Measurements from ENCODE around the gene TNNT3.

Gene TNNT3

DNA sequence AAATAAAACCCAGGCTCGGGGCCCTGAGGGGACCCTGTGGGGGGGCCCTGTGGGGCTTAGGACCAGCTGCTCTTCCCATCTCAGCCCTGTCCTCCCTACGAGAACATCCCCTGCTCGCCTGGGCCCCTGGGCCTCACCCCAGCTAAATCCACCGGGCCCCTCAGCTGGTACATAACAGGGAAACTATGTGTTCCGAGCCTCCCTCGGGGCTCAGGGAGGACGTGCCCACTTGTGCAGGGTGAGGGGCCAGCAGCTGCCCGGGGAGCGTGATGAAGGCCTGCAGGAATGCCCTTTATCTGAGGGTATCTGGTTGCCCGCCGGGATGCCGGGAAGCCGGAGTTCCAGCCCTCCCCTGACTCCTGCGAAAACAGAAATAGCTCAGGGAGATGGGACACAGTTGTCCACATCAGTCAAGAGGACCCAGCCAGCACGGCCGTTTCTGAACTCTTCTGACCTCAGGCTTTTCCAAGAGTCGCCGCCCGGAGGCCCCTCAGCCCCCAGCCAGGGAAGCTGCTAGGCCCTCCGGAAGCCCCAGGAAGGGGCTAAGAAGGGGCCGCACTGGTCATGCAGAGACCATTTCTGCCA is 48.2 kb downstream of the TNNT3 start:
- Histone ChIP-seq H3K4me1 (ENCODE audit: control insufficient read depth, low read length) (no peaks in the 10 kb centered on the region), H3K27ac (ENCODE audit: low read depth, low read length) (no peak overlapping the region), H3K4me2 (ENCODE audit: low read length) (no peak overlapping the region), H3K9me2 (replicated peaks; ENCODE audit: control insufficient read depth, low read length) (no peaks in the 10 kb centered on the region), H3K36me3 (ENCODE audit: control insufficient read depth, low read length) (no peaks in the 10 kb centered on the region), H4K20me1 (ENCODE audit: control insufficient read depth, insufficient read depth, low read depth, low read length) (no peaks in the 10 kb centered on the region), H3K79me2 (ENCODE audit: control insufficient read depth, low read length) (no peaks in the 10 kb centered on the region), H3F3A (ENCODE audit: control insufficient read depth, insufficient read depth) (no peaks in the 10 kb centered on the region), H3K4me3 (ENCODE audit: low read length) (no peak overlapping the region), H3K9me3 (ENCODE audit: control insufficient read depth, insufficient read depth, low read length) (no peaks in the 10 kb centered on the region), H3K27me3 (ENCODE audit: control insufficient read depth, low read length) (no peaks in the 10 kb centered on the region)
- TF ChIP-seq EZH2phosphoT487 (IDR thresholded peaks at IDR 0.05; ENCODE audit: borderline replicate concordance, low read length) (no peak), CTCF (IDR thresholded peaks at IDR 0.05; ENCODE audit: low read depth, low read length, poor library complexity, severe bottlenecking) (no peak)

DNA sequence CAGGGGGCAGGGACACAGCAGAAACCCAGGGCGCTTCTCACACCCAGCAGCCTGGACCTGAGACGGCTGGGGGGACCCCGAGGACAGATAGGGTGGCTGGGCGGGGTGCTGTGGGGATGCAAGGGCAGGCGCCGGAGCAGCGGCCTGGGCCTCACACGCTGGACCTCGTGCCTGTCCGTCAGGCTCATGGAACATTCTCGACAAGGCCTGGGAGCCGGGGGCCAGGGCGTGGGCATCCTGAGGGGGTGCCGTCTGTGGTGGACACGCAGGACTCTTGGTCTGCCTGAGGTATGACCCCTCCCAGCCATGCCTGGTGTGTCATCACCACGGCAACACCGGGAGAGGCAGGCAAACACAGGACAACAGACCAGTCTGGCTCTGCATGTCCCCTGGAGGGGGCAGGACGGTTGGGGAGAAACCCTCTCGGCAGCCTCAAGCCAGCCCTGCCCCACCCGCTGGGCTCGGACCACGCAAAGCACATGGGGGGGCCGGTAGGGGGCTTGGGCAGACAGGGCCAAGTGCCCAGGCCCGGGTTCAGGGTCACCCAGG is 49.0 kb downstream of the TNNT3 start:
- Histone ChIP-seq H3K79me2 (ENCODE audit: control insufficient read depth, low read length) (no peaks in the 10 kb centered on the region), H3K27ac (ENCODE audit: low read depth, low read length) (no peak overlapping the region), H3K9me2 (replicated peaks; ENCODE audit: control insufficient read depth, low read length) (no peaks in the 10 kb centered on the region), H3K4me1 (ENCODE audit: control insufficient read depth, low read length) (no peaks in the 10 kb centered on the region), H3K36me3 (ENCODE audit: control insufficient read depth, low read length) (no peaks in the 10 kb centered on the region), H3K27me3 (ENCODE audit: control insufficient read depth, low read length) (no peaks in the 10 kb centered on the region), H3F3A (ENCODE audit: control insufficient read depth, insufficient read depth) (no peaks in the 10 kb centered on the region), H3K4me3 (ENCODE audit: low read length) (no peak overlapping the region), H3K4me2 (ENCODE audit: low read length) (no peak overlapping the region), H4K20me1 (ENCODE audit: control insufficient read depth, insufficient read depth, low read depth, low read length) (no peaks in the 10 kb centered on the region), H3K9me3 (ENCODE audit: control insufficient read depth, insufficient read depth, low read length) (no peaks in the 10 kb centered on the region)
- TF ChIP-seq CTCF (IDR thresholded peaks at IDR 0.05; ENCODE audit: low read depth, low read length, poor library complexity, severe bottlenecking) (no peak), EZH2phosphoT487 (IDR thresholded peaks at IDR 0.05; ENCODE audit: borderline replicate concordance, low read length) (no peak)

DNA sequence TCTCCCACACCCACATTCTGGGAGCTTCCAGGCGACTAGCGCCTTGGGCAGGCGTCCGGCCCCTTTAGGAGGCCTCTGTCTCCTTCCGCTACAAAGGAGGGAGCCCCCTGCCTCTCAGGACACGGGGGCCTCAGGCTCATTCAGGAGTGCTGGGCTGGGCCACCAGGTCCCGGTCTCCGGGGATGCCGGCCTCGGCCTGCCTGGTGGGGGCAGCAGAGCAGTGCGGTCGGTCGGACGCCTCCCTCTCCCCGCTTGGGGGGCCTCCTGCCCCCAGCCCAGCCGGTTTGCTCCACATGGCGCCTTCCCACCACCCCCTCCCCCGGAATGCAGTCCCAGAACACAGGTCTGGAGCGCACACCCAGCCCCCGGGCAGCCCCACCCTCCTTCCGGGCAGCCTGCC is 49.5 kb downstream of the TNNT3 start:
- Histone ChIP-seq H3K36me3 (ENCODE audit: control insufficient read depth, low read length) (no peaks in the 10 kb centered on the region), H3K9me2 (replicated peaks; ENCODE audit: control insufficient read depth, low read length) (no peaks in the 10 kb centered on the region), H3K27ac (ENCODE audit: low read depth, low read length) (no peak overlapping the region), H3K9me3 (ENCODE audit: control insufficient read depth, insufficient read depth, low read length) (no peaks in the 10 kb centered on the region), H3K4me2 (ENCODE audit: low read length) (no peak overlapping the region), H3K4me3 (ENCODE audit: low read length) (no peak overlapping the region), H3K27me3 (ENCODE audit: control insufficient read depth, low read length) (no peaks in the 10 kb centered on the region), H4K20me1 (ENCODE audit: control insufficient read depth, insufficient read depth, low read depth, low read length) (no peaks in the 10 kb centered on the region), H3K79me2 (ENCODE audit: control insufficient read depth, low read length) (no peaks in the 10 kb centered on the region), H3F3A (ENCODE audit: control insufficient read depth, insufficient read depth) (no peaks in the 10 kb centered on the region), H3K4me1 (ENCODE audit: control insufficient read depth, low read length) (no peaks in the 10 kb centered on the region)
- TF ChIP-seq CTCF (IDR thresholded peaks at IDR 0.05; ENCODE audit: low read depth, low read length, poor library complexity, severe bottlenecking) (no peak), EZH2phosphoT487 (IDR thresholded peaks at IDR 0.05; ENCODE audit: borderline replicate concordance, low read length) (no peak)
